Peyer's patch (tissue), 4 donors: ENCODE data around the gene MYH7. TPM values are rescaled to one million over a fixed set of nuclear protein-coding genes. Genes with fewer than 3 reads are reported as not detected.

ENCODE experiments used
- DNase-seq, 3 donors: peaks; one replicate each; pipeline ENCODE4 v3.0.0-alpha.2; 2017 to 2019
- H3K27ac ChIP-seq, 4 donors: fragments of 200-600 bp; sonication (generic); one replicate each; pipeline ENCODE4 v1.5.1; 2016 to 2019
- H3K27me3 ChIP-seq, 2 donors: fragments of 200-600 bp; sonication (generic); one replicate each; pipeline ENCODE4 v1.5.1; 2019
- H3K36me3 ChIP-seq, 3 donors: fragments of 200-600 bp; sonication (generic); one replicate each; pipeline ENCODE4 v1.5.1; 2016 to 2019
- H3K4me1 ChIP-seq, 4 donors: fragments of 200-600 bp; sonication (generic); one replicate each; pipeline ENCODE4 v1.5.1; 2016 to 2019
- H3K4me3 ChIP-seq, 4 donors: fragments of 200-600 bp; sonication (generic); 1 replicate in 3 of 4; 2 replicates in 1 of 4; pipeline ENCODE4 v1.5.1; 2016 to 2019; ENCODE audit warnings: mild to moderate bottlenecking in 1 of 4
- H3K9me3 ChIP-seq, 4 donors: fragments of 200-600 bp; sonication (generic); one replicate each; pipeline ENCODE4 v1.5.1; 2016 to 2019; ENCODE audit warnings: mild to moderate bottlenecking in 1 of 4
- CTCF ChIP-seq, 6 experiments: fragments of 450-650 bp in 4 of 6; fragments of 200-600 bp in 2 of 6; sonication (generic) in 1 of 6; IDR thresholded peaks; one replicate each; pipeline ENCODE4 v1.5.1; 2017 to 2019; ENCODE audit warnings: antibody characterized with exemption in 6 of 6, mild to moderate bottlenecking in 3 of 6, moderate library complexity in 1 of 6
- POLR2A ChIP-seq, 2 donors: fragments of 450-650 bp; IDR thresholded peaks; one replicate each; pipeline ENCODE4 v1.5.1; 2017; ENCODE audit warnings: antibody characterized with exemption in 2 of 2, mild to moderate bottlenecking in 2 of 2, moderate library complexity in 2 of 2
- total RNA-seq, 4 donors: library from RNA; depleted of rRNA; stranded (reverse); fragments of >200 nt; gene quantifications; one replicate each; pipeline ENCODE4 v1.1.0, GENCODE V29; 2016

MYH7 gene
- total RNA-seq, 4 donors from 2014 or later = 0.18 to 0.40 (median 0.19) TPM; not detected in 1

- H3K4me3 ChIP-seq = no peak overlapping the region
- no peak for TF ChIP-seq CTCF (IDR thresholded peaks at IDR 0.05)
- TF ChIP-seq POLR2A (IDR thresholded peaks at IDR 0.05) = no peak
- DNase-seq = peak in 1 of 3 donors; percentile 13
- H3K9me3 ChIP-seq = no peaks in the 10 kb centered on the region
- peaks cover 0 to 23% (median 0%) of the 10 kb centered on the region in 4 donors for H3K4me1 ChIP-seq
- H3K27ac ChIP-seq = no peak overlapping the region
- H3K27me3 ChIP-seq = no peaks in the 10 kb centered on the region
- H3K36me3 ChIP-seq = no peaks in the 10 kb centered on the region
Measured at GRCh38 chr14:23445773-23446172, 10.3 kb upstream of the MYH7 start.

- TF ChIP-seq CTCF (IDR thresholded peaks at IDR 0.05) (no peak), POLR2A (IDR thresholded peaks at IDR 0.05) (no peak)
- H3K27ac ChIP-seq = no peak overlapping the region
- H3K9me3 ChIP-seq = no peaks in the 10 kb centered on the region
- H3K4me1 ChIP-seq = peaks cover 0 to 23% (median 0%) of the 10 kb centered on the region in 4 donors
- H3K4me3 ChIP-seq = no peak overlapping the region
- no peaks in the 10 kb centered on the region for H3K27me3 ChIP-seq
- no peak for DNase-seq
- no peaks in the 10 kb centered on the region for H3K36me3 ChIP-seq
Measured at GRCh38 chr14:23444314-23444713, 8.9 kb upstream of the MYH7 start.

DNA sequence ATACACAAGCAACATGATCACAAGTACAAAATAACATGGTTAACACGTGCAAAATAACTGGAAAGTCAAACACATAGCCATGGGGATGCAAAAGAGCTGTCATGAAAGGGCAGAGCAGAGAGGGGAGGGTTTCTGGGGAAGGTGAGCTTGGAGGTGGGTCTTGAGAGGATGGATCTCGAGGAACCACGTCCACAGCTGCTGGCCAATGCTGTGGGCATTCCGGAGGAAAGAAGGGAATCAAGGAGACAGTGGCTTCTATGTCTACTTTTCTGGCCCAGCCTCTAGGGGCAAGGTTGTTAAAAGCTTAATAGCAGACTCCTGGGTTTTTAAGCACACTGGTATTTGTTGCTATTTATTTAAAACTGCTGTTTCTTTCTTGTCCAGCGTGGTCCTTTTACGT lies 8.4 kb upstream of the MYH7 start:
- DNase-seq = peak in 1 of 3 donors; percentile 36
- no peaks in the 10 kb centered on the region for H3K9me3 ChIP-seq
- H3K27me3 ChIP-seq = no peaks in the 10 kb centered on the region
- H3K36me3 ChIP-seq = no peaks in the 10 kb centered on the region
- H3K4me3 ChIP-seq = no peak overlapping the region
- no peak overlapping the region for H3K27ac ChIP-seq
- no peak for TF ChIP-seq CTCF (IDR thresholded peaks at IDR 0.05)
- TF ChIP-seq POLR2A (IDR thresholded peaks at IDR 0.05) = no peak
- H3K4me1 ChIP-seq = peaks cover 0 to 23% (median 0%) of the 10 kb centered on the region in 4 donors

DNA sequence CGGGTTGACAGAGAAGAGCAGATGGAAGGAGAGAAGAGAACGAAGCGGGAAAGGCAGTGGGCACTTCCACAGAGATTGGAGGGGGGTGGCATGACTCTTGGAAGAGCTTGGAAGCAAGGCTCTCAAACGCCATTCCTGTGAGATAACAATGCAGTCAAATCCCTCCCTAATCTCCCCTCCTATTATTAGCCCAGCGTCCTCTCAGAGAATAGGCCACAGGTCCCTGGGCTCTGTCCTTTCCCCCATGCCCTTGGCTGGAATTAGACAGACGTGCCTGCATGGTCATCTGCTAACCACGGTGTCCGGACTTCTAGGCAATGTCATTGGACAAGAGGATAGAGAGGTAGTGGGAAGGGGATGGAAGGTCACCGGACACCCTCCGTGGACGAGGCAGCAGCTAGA lies 8.0 kb upstream of the MYH7 start:
- DNase-seq = peak in 1 of 3 donors; percentile 36

DNA sequence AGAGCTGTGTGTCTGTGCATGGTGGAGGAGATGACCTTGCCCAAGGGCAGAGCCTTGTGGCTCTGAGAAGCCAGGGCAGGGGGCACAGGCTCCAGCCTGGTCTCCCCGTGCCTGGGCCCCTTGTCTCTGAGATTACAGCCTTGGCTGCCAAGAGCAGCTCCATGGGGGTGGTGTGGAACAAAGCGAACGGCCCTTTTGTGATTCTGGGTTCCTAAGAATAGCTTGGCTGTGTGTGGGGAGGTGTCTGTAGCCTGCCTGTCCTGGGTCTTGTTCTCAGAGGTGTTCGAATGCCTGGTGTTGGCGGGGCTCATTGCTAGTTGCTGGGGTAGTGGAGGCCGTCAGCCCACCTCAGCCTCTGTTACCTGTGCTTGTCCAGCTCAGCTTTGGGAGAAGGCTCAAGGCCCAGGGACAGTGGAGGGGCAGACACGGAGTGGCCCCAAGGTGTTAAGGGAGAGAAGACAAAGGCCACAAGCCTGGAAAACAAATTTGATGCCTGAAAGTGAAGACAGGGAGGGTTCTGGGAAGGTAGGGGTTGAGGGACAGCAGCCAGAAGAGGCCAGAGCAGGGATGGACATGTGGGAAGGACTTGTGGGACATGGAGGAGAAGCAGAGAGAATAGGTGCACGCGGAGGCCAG lies 7.4 kb upstream of the MYH7 start:
- Histone ChIP-seq H3K27ac (no peak overlapping the region), H3K9me3 (no peaks in the 10 kb centered on the region), H3K27me3 (no peaks in the 10 kb centered on the region), H3K36me3 (no peaks in the 10 kb centered on the region), H3K4me1 (peaks cover 0 to 15% (median 0%) of the 10 kb centered on the region in 4 donors), H3K4me3 (no peak overlapping the region)
- TF ChIP-seq POLR2A (IDR thresholded peaks at IDR 0.05) = no peak
- DNase-seq = peak in 1 of 3 donors; percentile 14

More for the DNA sequence above, 8.0 kb upstream of the MYH7 start:
- Histone ChIP-seq H3K9me3 (no peaks in the 10 kb centered on the region), H3K4me3 (no peak overlapping the region), H3K27ac (no peak overlapping the region), H3K36me3 (no peaks in the 10 kb centered on the region), H3K27me3 (no peaks in the 10 kb centered on the region), H3K4me1 (peaks cover 0 to 19% (median 0%) of the 10 kb centered on the region in 4 donors)
- TF ChIP-seq CTCF (IDR thresholded peaks at IDR 0.05) = no peak
- TF ChIP-seq POLR2A (IDR thresholded peaks at IDR 0.05) = no peak

DNA sequence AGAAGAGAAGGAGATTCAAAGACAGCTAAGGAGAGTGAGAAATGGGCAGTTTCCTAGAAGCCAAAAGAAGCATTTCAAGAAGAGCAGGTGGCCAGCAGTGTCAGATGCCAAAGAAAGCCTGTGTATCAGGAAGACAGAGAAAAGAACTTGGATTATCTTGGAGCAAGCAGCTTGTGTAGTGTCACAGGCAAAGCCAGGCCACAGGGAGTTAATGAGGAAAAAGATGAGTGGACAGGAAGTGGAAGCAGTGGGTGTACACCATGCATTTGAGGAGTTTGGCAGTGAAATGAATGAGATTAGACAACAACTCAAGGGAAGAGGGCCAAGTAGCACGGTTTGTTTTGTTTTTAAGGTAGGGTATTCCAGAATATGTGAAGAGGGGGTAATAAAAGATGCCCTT lies 5.6 kb upstream of the MYH7 start:
- no peak for TF ChIP-seq CTCF (IDR thresholded peaks at IDR 0.05)
- TF ChIP-seq POLR2A (IDR thresholded peaks at IDR 0.05) = no peak
- H3K4me1 ChIP-seq = no peaks in the 10 kb centered on the region
- no peak overlapping the region for H3K4me3 ChIP-seq

More for the DNA sequence above, 5.6 kb upstream of the MYH7 start:
- Histone ChIP-seq H3K36me3 (no peaks in the 10 kb centered on the region), H3K9me3 (no peaks in the 10 kb centered on the region), H3K27me3 (no peaks in the 10 kb centered on the region), H3K27ac (no peak overlapping the region)
- no peak for DNase-seq
